Gastrocnemius medialis (tissue), 4 donors: ENCODE results near the gene FCN2. TPM values are rescaled to one million over a fixed set of nuclear protein-coding genes. Genes with fewer than 3 reads are reported as not detected.
A peak's percentile ranks its signal among the peaks of the same experiment; 100 is the strongest.

ENCODE experiments used
- ATAC-seq, 2 donors: fragments of 150-250 bp; one replicate each; pipeline ENCODE4 v1.9.1; 2016
- DNase-seq, 2 donors: peaks; one replicate each; pipeline ENCODE4 v3.0.0-alpha.2; 2019
- H3K27ac ChIP-seq, 4 donors: fragments of 200-600 bp; sonication (generic); 1 replicate in 1 of 4; 2 replicates in 3 of 4; pipeline ENCODE4 v1.5.1; 2016 to 2018; ENCODE audit warnings: mild to moderate bottlenecking in 2 of 4, moderate library complexity in 1 of 4
- H3K27me3 ChIP-seq, 3 donors: fragments of 200-600 bp; sonication (generic) in 2 of 3; 1 replicate in 1 of 3; 2 replicates in 2 of 3; pipeline versions ENCODE4 v1.5.1 to v1.6.0; 2016 to 2019; ENCODE audit warnings: mild to moderate bottlenecking in 1 of 3, moderate library complexity in 1 of 3
- H3K36me3 ChIP-seq, 2 donors: fragments of 200-600 bp; sonication (generic) in 1 of 2; one replicate each; pipeline ENCODE4 v1.5.1; 2017 to 2018
- H3K4me1 ChIP-seq, 2 donors: fragments of 200-600 bp; sonication (generic) in 1 of 2; one replicate each; pipeline ENCODE4 v1.5.1; 2016 to 2017; ENCODE audit warnings: mild to moderate bottlenecking in 2 of 2
- H3K4me3 ChIP-seq, 4 donors: fragments of 200-600 bp; sonication (generic) in 3 of 4; 1 replicate in 1 of 4; 2 replicates in 3 of 4; pipeline ENCODE4 v1.5.1; 2016 to 2019; ENCODE audit warnings: mild to moderate bottlenecking in 2 of 4
- H3K9me3 ChIP-seq, 3 donors: fragments of 200-600 bp; sonication (generic) in 2 of 3; 1 replicate in 1 of 3; 2 replicates in 2 of 3; pipeline ENCODE4 v1.5.1; 2016 to 2019
- CTCF ChIP-seq, 5 experiments: fragments of 450-650 bp in 3 of 5; fragments of 200-600 bp in 2 of 5; sonication (generic) in 2 of 5; IDR thresholded peaks in 4 of 5; conservative IDR thresholded peaks in 1 of 5; 1 replicate in 4 of 5; 2 replicates in 1 of 5; pipeline ENCODE4 v1.5.1; 2016 to 2019; ENCODE audit warnings: antibody characterized with exemption in 5 of 5, mild to moderate bottlenecking in 3 of 5, moderate library complexity in 3 of 5
- POLR2A ChIP-seq, 2 donors: fragments of 450-650 bp; IDR thresholded peaks; one replicate each; pipeline ENCODE4 v1.6.1; 2017; ENCODE audit warnings: antibody characterized with exemption in 2 of 2, mild to moderate bottlenecking in 2 of 2, moderate library complexity in 2 of 2
- in situ Hi-C, 4 donors: fragments of 200-750 bp; cut with MboI; loops; one replicate each; pipeline versions ENCODE4 v1.15.0 to v1.8.0; 2017; ENCODE audit warnings: low sequenced_read_pairs in 4 of 4
- intact Hi-C: fragments of 100-400 bp; cut with DNase I; formaldehyde crosslinking; loops from one replicate; pipeline ENCODE4 v1.15.1; 2023; ENCODE audit warnings: low total_unique reads
- total RNA-seq, 4 donors: library from RNA; depleted of rRNA; stranded (reverse); fragments of >200 nt; gene quantifications; one replicate each; pipeline versions ENCODE4 v1.1.0 to v1.2.3, GENCODE V29; 2016

FCN2 gene
- total RNA-seq, 4 donors from 2014 or later, result not detected

GRCh38 chr9:134834217-134834956 lies 46.2 kb upstream of the FCN2 start:
- in situ Hi-C loops (no loop called here), intact Hi-C loops (no loop called here)
- H3K36me3 ChIP-seq, result no peaks in the 10 kb centered on the region
- no peak overlapping the region for H3K4me3 ChIP-seq
- H3K27ac ChIP-seq, result no peak overlapping the region
- TF ChIP-seq POLR2A (IDR thresholded peaks at IDR 0.05) (no peak), CTCF (IDR thresholded peaks at IDR 0.05 in 4 of 5, conservative IDR thresholded peaks at IDR 0.05 in 1 of 5) (no peak)
- no peaks in the 10 kb centered on the region for H3K9me3 ChIP-seq
- no peaks in the 10 kb centered on the region for H3K27me3 ChIP-seq
- no peak for DNase-seq
- no peaks in the 10 kb centered on the region for H3K4me1 ChIP-seq
- ATAC-seq, result no peak

GRCh38 chr9:134834957-134835419 lies 45.6 kb upstream of the FCN2 start:
- TF ChIP-seq POLR2A (IDR thresholded peaks at IDR 0.05) (no peak), CTCF (IDR thresholded peaks at IDR 0.05 in 4 of 5, conservative IDR thresholded peaks at IDR 0.05 in 1 of 5) (no peak)
- no peaks in the 10 kb centered on the region for H3K27me3 ChIP-seq
- H3K9me3 ChIP-seq, result no peaks in the 10 kb centered on the region
- intact Hi-C loops (no loop called here), in situ Hi-C loops (no loop called here)
- H3K36me3 ChIP-seq, result no peaks in the 10 kb centered on the region
- ATAC-seq (no peak), DNase-seq (no peak)
- no peak overlapping the region for H3K27ac ChIP-seq
- no peaks in the 10 kb centered on the region for H3K4me1 ChIP-seq
- H3K4me3 ChIP-seq, result no peak overlapping the region

- TF ChIP-seq POLR2A (IDR thresholded peaks at IDR 0.05), result no peak
- TF ChIP-seq CTCF (IDR thresholded peaks at IDR 0.05 in 4 of 5, conservative IDR thresholded peaks at IDR 0.05 in 1 of 5), result no peak
- Histone ChIP-seq H3K4me3 (no peak overlapping the region), H3K27ac (no peak overlapping the region), H3K4me1 (no peaks in the 10 kb centered on the region), H3K27me3 (no peaks in the 10 kb centered on the region), H3K36me3 (no peaks in the 10 kb centered on the region), H3K9me3 (no peaks in the 10 kb centered on the region)
- DNase-seq (peak in 1 of 2 donors; percentile 26), ATAC-seq (no peak)
- intact Hi-C loops, result no loop called here
- in situ Hi-C loops, result no loop called here
Measured at GRCh38 chr9:134835448-134835847, 45.2 kb upstream of the FCN2 start.

- TF ChIP-seq POLR2A (IDR thresholded peaks at IDR 0.05), result no peak
- no peak for TF ChIP-seq CTCF (IDR thresholded peaks at IDR 0.05 in 4 of 5, conservative IDR thresholded peaks at IDR 0.05 in 1 of 5)
- Histone ChIP-seq H3K36me3 (no peaks in the 10 kb centered on the region), H3K4me1 (no peaks in the 10 kb centered on the region), H3K4me3 (no peak overlapping the region), H3K9me3 (no peaks in the 10 kb centered on the region), H3K27me3 (no peaks in the 10 kb centered on the region), H3K27ac (no peak overlapping the region)
- in situ Hi-C loops (no loop called here), intact Hi-C loops (no loop called here)
- no peak for ATAC-seq
- no peak for DNase-seq
Measured at GRCh38 chr9:134835987-134836386, 44.6 kb upstream of the FCN2 start.
